BLaER1 treated with 17β-estradiol and CSF1 and Interleukin-3, amounts not matched to agents 10 nM and 100 nM (cell line): ENCODE data around the gene C17orf114.

Experiments used
- H3K27ac ChIP-seq, 11 experiments: shearing (Covaris generic); formaldehyde crosslinking; 2 replicates each; pipeline ENCODE4 v1.8.1; 2022
- H3K27me3 ChIP-seq, 11 experiments: shearing (Covaris generic); formaldehyde crosslinking; 2 replicates each; pipeline ENCODE4 v1.8.1; 2022
- H3K36me3 ChIP-seq, 11 experiments: shearing (Covaris generic); formaldehyde crosslinking; 2 replicates each; pipeline ENCODE4 v1.8.1; 2022
- H3K4me1 ChIP-seq, 10 experiments: shearing (Covaris generic); formaldehyde crosslinking; 2 replicates each; pipeline ENCODE4 v1.8.1; 2022
- H3K4me2 ChIP-seq, 11 experiments: shearing (Covaris generic); formaldehyde crosslinking; 2 replicates each; pipeline ENCODE4 v1.8.1; 2022
- H3K4me3 ChIP-seq, 10 experiments: shearing (Covaris generic); formaldehyde crosslinking; 2 replicates each; pipeline ENCODE4 v1.8.1; 2022
- H3K9ac ChIP-seq, 11 experiments: shearing (Covaris generic); formaldehyde crosslinking; 2 replicates each; pipeline ENCODE4 v1.8.1; 2022
- H3K9me3 ChIP-seq, 11 experiments: shearing (Covaris generic); formaldehyde crosslinking; replicated peaks in 1 of 11; 2 replicates each; pipeline ENCODE4 v1.8.1; 2022
- H4K20me1 ChIP-seq, 11 experiments: shearing (Covaris generic); formaldehyde crosslinking; 2 replicates each; pipeline ENCODE4 v1.8.1; 2022
- Cebpa-rat ChIP-seq, 11 experiments: shearing (Covaris generic); IDR thresholded peaks; 2 replicates each; pipeline ENCODE4 v1.8.1; 2022

C17orf114 gene

DNA sequence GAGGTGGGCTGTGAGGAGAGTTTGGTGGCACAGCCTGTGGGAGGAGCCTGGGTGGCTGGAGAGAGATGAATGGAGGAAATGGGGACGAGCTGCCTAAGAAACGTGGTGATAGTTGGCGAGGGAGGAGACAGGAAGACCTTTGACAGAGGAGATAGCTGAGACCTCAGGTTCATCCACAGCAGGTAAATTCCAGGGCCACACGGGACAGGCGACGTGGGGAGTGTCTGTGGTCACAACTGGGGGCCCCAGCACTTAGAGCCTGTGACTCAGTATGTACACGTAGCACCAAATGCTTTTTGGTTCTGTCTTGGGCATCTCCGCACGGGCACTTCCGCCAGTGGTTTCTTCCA lies 38.7 kb upstream of the C17orf114 start:
- H4K20me1 ChIP-seq, result peaks cover 68 to 99% (median 95%) of the 10 kb centered on the region in 11 experiments
- H3K4me3 ChIP-seq, result no peak overlapping the region
- peak overlapping the region in 9 of 11 experiments; percentile 0 to 34 (median 11); a peak in 9 of 22 replicates for H3K4me2 ChIP-seq
- H3K27me3 ChIP-seq, result no peaks in the 10 kb centered on the region
- no peak for TF ChIP-seq Cebpa-rat (IDR thresholded peaks at IDR 0.05)
- peaks cover 10 to 66% (median 38%) of the 10 kb centered on the region in 10 experiments for H3K4me1 ChIP-seq
- H3K9me3 ChIP-seq, result no peaks in the 10 kb centered on the region
- H3K9ac ChIP-seq, result no peak overlapping the region
- no peak overlapping the region for H3K27ac ChIP-seq
- H3K36me3 ChIP-seq, result peaks cover 6 to 31% (median 14%) of the 10 kb centered on the region in 11 experiments; a peak in 14 of 22 replicates

DNA sequence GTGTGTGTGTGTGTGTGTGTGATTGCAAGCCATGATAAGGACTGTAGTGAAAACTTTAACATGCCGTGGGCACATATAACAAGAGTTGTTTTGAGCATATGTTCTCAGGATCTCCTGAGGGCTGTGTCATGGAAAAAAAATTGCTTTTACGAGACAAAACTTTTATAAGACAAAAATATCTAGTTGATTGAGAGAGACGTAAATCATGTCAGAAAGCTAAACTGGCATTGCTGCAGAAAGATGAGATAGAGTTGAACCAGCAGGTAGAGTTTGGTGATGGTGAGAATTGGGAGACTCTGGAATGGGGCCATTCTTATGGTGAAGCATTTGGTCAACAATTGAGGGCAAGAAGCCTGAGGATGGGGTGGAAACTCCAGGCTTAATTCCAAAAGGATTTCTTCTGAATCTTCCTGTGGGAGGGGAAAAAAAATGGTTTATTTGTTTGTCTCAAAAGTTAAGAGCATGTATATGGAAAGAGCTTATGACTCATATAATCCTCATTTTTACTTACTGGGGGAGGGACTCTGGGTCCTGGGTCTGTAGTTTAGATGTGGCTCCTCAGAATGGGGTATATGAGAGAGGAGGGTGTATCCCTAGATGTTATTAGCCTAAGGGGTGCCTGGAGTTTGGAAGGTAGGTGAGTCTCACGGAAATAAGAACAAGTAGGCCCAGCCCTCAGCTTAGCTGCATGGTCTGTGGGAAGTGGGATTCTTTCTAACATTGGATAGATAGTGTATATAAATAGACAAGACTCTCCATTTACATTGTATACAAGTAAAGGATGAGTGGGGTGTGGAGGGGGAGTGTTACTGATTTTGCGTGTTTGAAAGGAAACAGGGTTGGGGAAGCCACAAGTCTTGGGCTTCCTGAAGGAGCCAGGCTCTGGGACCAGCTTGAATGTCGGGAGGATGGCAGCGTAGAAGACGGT lies 38.1 kb upstream of the C17orf114 start:
- no peaks in the 10 kb centered on the region for H3K9me3 ChIP-seq
- H3K27ac ChIP-seq, result no peak overlapping the region
- H3K27me3 ChIP-seq, result no peaks in the 10 kb centered on the region
- peak overlapping the region in 9 of 11 experiments; percentile 0 to 34 (median 20); a peak in 10 of 22 replicates for H3K4me2 ChIP-seq
- H3K4me3 ChIP-seq, result no peak overlapping the region
- H3K4me1 ChIP-seq, result peaks cover 16 to 66% (median 41%) of the 10 kb centered on the region in 10 experiments
- no peak overlapping the region for H3K9ac ChIP-seq
- no peak for TF ChIP-seq Cebpa-rat (IDR thresholded peaks at IDR 0.05)
- peaks cover 68 to 99% (median 95%) of the 10 kb centered on the region in 11 experiments; a peak in 21 of 22 replicates for H4K20me1 ChIP-seq
- peaks cover 6 to 29% (median 14%) of the 10 kb centered on the region in 11 experiments; a peak in 14 of 22 replicates for H3K36me3 ChIP-seq

DNA sequence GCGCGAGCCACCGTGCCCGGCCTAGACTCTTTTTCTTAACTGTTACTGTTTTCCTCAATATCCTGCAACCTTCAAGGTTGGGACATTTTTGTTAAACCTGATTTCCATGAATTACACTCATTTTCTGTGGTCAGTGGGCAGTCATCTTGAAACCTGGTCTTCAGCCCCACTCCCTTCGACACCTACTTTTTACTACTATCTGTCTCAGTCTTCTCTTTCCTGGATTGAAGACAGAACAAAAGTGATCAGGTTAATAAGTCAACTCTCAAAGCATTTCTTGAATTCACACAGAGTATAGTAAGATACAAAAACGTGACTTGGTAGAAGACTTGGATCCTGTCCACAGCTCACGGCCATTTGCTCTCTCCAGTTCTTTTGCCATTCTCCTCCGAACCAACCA lies 37.1 kb upstream of the C17orf114 start:
- no peak overlapping the region for H3K27ac ChIP-seq
- no peaks in the 10 kb centered on the region for H3K27me3 ChIP-seq
- H3K4me3 ChIP-seq, result no peak overlapping the region
- H3K4me1 ChIP-seq, result peaks cover 26 to 67% (median 47%) of the 10 kb centered on the region in 10 experiments
- H3K36me3 ChIP-seq, result peaks cover 6 to 26% (median 13%) of the 10 kb centered on the region in 11 experiments; a peak in 14 of 22 replicates
- 0 out of 22 replicates have a peak overlapping the region, but pooled peaks of 1 of the 11 experiments have one; percentile 33 for H3K4me2 ChIP-seq
- no peak for TF ChIP-seq Cebpa-rat (IDR thresholded peaks at IDR 0.05)
- H3K9me3 ChIP-seq, result no peaks in the 10 kb centered on the region
- no peak overlapping the region for H3K9ac ChIP-seq
- peaks cover 70 to 99% (median 95%) of the 10 kb centered on the region in 11 experiments; a peak in 21 of 22 replicates for H4K20me1 ChIP-seq

DNA sequence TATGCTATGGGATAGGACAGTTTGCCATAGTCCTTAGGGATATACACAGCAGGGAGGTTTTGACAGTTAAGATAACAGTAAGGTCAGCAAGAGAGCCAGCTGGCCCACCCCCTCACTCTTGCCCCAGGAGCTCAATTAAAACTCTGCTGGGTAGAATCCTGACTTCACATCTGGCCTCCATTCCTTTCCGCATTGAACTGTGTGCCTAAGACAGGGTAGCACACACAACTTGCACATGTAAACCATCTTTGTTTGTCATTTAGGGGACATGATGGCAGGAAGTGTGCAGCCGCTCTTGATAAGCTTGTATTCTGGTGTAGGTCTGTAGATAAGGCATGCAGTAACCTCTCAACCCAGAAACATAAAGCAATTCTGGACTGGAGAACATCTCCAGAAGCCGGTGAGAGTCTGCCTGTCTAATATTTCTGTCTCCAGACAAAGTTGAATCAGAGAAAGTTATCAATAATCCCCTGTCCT lies 36.2 kb upstream of the C17orf114 start:
- no peaks in the 10 kb centered on the region for H3K27me3 ChIP-seq
- peaks cover 62 to 94% (median 89%) of the 10 kb centered on the region in 11 experiments; a peak in 21 of 22 replicates for H4K20me1 ChIP-seq
- no peaks in the 10 kb centered on the region for H3K9me3 ChIP-seq
- peaks cover 6 to 26% (median 13%) of the 10 kb centered on the region in 11 experiments; a peak in 14 of 22 replicates for H3K36me3 ChIP-seq
- 0 out of 22 replicates have a peak overlapping the region, but pooled peaks of 1 of the 11 experiments have one; percentile 15 for H3K9ac ChIP-seq
- TF ChIP-seq Cebpa-rat (IDR thresholded peaks at IDR 0.05), result no peak
- no peak overlapping the region for H3K4me3 ChIP-seq
- no peak overlapping the region for H3K27ac ChIP-seq
- H3K4me2 ChIP-seq, result peak overlapping the region in 2 of 11 experiments; percentile 2 to 10; a peak in 1 of 22 replicates
- peaks cover 33 to 61% (median 49%) of the 10 kb centered on the region in 10 experiments for H3K4me1 ChIP-seq

DNA sequence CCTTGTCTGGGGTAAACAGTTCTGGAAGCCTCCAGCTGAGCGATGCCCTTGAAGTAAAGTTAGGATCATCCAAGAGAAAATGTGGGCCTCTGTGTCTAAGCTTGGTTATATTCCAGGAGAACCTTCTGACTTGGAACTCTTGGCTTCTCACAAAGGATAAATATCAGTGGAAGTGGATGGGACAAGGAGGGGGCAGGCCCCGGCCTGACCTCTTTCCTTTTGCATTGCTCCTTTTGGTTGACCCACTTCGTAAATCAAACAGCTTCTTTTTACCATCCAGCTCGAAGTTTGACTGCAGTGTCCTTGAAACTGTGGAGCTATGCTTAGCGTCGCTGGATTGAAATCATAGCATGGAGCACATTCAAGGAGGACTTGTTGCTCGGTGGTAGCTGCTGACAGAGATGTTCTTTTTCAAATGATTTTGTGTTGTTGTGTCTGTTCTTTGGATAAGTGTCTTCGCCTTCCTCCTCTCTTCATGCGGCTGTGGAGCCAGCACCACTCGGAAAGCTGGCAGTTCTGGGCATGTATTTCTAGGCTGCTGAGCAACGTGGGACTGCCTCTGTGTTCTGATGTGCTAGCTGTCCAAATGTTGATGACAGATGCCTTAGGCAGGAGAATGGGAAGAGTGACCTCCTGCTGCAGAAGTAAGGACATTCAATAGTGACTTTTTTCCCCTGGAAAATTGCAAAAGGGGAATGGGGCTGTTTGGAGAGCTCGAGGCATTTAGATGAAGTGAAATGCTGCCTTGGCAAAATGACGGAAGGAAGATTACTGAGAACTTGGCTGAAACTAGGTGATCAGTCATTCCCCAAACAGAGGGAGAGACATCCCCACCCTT lies 35.6 kb upstream of the C17orf114 start:
- Histone ChIP-seq H3K4me2 (no peak overlapping the region), H3K4me3 (no peak overlapping the region), H4K20me1 (peaks cover 55 to 88% (median 82%) of the 10 kb centered on the region in 11 experiments; a peak in 21 of 22 replicates), H3K9ac (peak overlapping the region in 2 of 11 experiments; percentile 3 to 15; a peak in 2 of 22 replicates), H3K27me3 (no peaks in the 10 kb centered on the region), H3K27ac (no peak overlapping the region), H3K4me1 (peaks cover 33 to 54% (median 43%) of the 10 kb centered on the region in 10 experiments), H3K9me3 (no peaks in the 10 kb centered on the region), H3K36me3 (peaks cover 6 to 26% (median 13%) of the 10 kb centered on the region in 11 experiments; a peak in 14 of 22 replicates)
- no peak for TF ChIP-seq Cebpa-rat (IDR thresholded peaks at IDR 0.05)

DNA sequence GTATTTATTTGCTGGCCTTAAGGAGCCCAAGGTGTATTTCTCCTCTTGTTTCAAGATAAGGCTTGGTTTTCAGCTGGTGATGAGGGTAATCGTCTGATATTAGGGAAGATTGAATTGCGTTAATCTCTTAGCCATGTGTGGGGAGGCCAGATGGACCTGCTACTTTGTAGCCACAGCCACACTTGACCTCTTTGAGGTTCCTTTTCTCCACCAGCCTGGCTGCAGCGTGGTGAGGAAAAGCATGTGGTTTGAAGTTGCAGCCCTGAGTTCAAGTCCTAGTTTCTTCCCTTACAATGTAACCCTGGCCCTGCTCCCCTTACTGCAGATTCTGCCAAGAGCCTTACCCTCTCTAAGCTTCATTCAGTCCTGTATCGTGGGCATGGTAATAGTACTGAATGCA lies 34.1 kb upstream of the C17orf114 start:
- no peak for TF ChIP-seq Cebpa-rat (IDR thresholded peaks at IDR 0.05)
- Histone ChIP-seq H4K20me1 (peaks cover 45 to 73% (median 68%) of the 10 kb centered on the region in 11 experiments; a peak in 21 of 22 replicates), H3K4me1 (peaks cover 33 to 49% (median 40%) of the 10 kb centered on the region in 10 experiments), H3K4me3 (no peak overlapping the region), H3K4me2 (peak overlapping the region; percentile 80 to 100 (median 98); a peak in 18 of 22 replicates), H3K27ac (peak overlapping the region in 1 of 11 experiments; percentile 39; a peak in 1 of 22 replicates), H3K27me3 (no peaks in the 10 kb centered on the region), H3K36me3 (peaks cover 6 to 26% (median 13%) of the 10 kb centered on the region in 11 experiments; a peak in 14 of 22 replicates), H3K9ac (peak overlapping the region in 6 of 11 experiments; percentile 28 to 90 (median 44); a peak in 3 of 22 replicates), H3K9me3 (no peaks in the 10 kb centered on the region)

DNA sequence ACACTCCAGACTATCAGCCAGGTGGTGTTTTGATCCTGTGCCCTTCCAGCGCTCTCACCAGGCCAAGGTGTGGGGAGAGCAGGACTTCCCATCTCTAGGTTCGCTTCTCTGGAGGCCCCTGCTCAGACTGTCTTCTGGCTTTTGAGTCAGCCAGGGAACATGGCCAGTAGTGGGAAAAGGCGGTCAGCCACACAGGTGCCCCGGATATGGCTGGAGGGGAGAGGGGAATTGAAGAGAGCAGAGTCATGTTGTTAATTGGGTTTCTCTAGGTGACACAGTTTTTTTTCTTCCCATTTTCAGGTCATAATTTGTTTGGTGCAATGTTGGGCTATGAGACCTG lies 32.5 kb upstream of the C17orf114 start:
- Histone ChIP-seq H3K27me3 (no peaks in the 10 kb centered on the region), H3K4me3 (peak overlapping the region; percentile 83 to 99 (median 92)), H3K4me1 (peaks cover 26 to 40% (median 28%) of the 10 kb centered on the region in 10 experiments), H3K9ac (peak overlapping the region; percentile 85 to 93 (median 88); a peak in 21 of 22 replicates), H3K4me2 (peak overlapping the region; percentile 80 to 100 (median 98)), H3K36me3 (peaks cover 6 to 26% (median 13%) of the 10 kb centered on the region in 11 experiments; a peak in 14 of 22 replicates), H3K27ac (peak overlapping the region in 4 of 11 experiments; percentile 18 to 84 (median 80); a peak in 3 of 22 replicates), H4K20me1 (peaks cover 37 to 58% (median 53%) of the 10 kb centered on the region in 11 experiments; a peak in 19 of 22 replicates), H3K9me3 (no peaks in the 10 kb centered on the region)
- TF ChIP-seq Cebpa-rat (IDR thresholded peaks at IDR 0.05), result no peak
